ENCODE data around the gene ETV5.

GRCh38 chr3:186022931-186023330 lies 86.0 kb downstream of the ETV5 start:
- TF ChIP-seq CTCF (conservative IDR thresholded peaks at IDR 0.05): no peak
- no peak for TF ChIP-seq EZH2 (IDR thresholded peaks at IDR 0.05; ENCODE audit: low read depth)
